Fibroblast of lung (primary cell): Measurements from ENCODE around the gene KCNAB2. TPM values are rescaled to one million over a fixed set of nuclear protein-coding genes. Genes with fewer than 3 reads are reported as not detected.

Experiments
- DNase-seq, 2 donors: peaks; one replicate each; pipeline versions ENCODE4 v3.0.0 to v3.0.0-alpha.2; 2010; ENCODE audit warnings: low read depth in 2 of 2
- H2AFZ ChIP-seq: 2 replicates; pipeline ENCODE4 v1.5.1; 2012; ENCODE audit warnings: low read length, control low read depth, inconsistent platforms
- H3K27ac ChIP-seq: 2 replicates; pipeline ENCODE4 v1.5.1; 2011; ENCODE audit warnings: low read length, control low read depth; ENCODE audit not compliant: insufficient read depth
- H3K27me3 ChIP-seq: 2 replicates; pipeline ENCODE4 v1.5.1; 2011; ENCODE audit warnings: mild to moderate bottlenecking, low read length; ENCODE audit not compliant: control insufficient read depth, insufficient read depth
- H3K36me3 ChIP-seq: 2 replicates; pipeline ENCODE4 v1.5.1; 2011; ENCODE audit warnings: low read length; ENCODE audit not compliant: control insufficient read depth, insufficient read depth
- H3K4me1 ChIP-seq: 2 replicates; pipeline ENCODE4 v1.5.1; 2011; ENCODE audit warnings: low read length; ENCODE audit not compliant: control insufficient read depth, insufficient read depth; ENCODE audit errors: extremely low read depth
- H3K4me2 ChIP-seq: 2 replicates; pipeline ENCODE4 v1.5.1; 2011; ENCODE audit warnings: low read length, control low read depth; ENCODE audit not compliant: insufficient read depth; ENCODE audit errors: extremely low read depth
- H3K4me3 ChIP-seq, 4 experiments: fragments of 200-600 bp in 1 of 4; sonication (generic) in 1 of 4; replicated peaks in 1 of 4; 2 replicates each; pipeline ENCODE4 v1.5.1; 2011 to 2016; ENCODE audit warnings: low read length in 4 of 4, low read depth in 3 of 4, mild to moderate bottlenecking in 3 of 4, control low read depth in 2 of 4, inconsistent platforms in 1 of 4, mixed read lengths in 1 of 4; ENCODE audit not compliant: insufficient read depth in 1 of 4; ENCODE audit errors: control extremely low read depth in 1 of 4
- H3K79me2 ChIP-seq: 2 replicates; pipeline ENCODE4 v1.5.1; 2012; ENCODE audit warnings: mild to moderate bottlenecking, low read length, inconsistent platforms; ENCODE audit not compliant: control insufficient read depth, insufficient read depth
- H3K9ac ChIP-seq: 2 replicates; pipeline ENCODE4 v1.5.1; 2011; ENCODE audit warnings: mild to moderate bottlenecking, low read length, control low read depth; ENCODE audit not compliant: insufficient read depth
- H3K9me3 ChIP-seq: 2 replicates; pipeline ENCODE4 v1.5.1; 2012; ENCODE audit warnings: low read depth, low read length; ENCODE audit not compliant: control insufficient read depth, insufficient read depth
- H4K20me1 ChIP-seq: 2 replicates; pipeline ENCODE4 v1.5.1; 2011; ENCODE audit warnings: low read length; ENCODE audit not compliant: control insufficient read depth, insufficient read depth; ENCODE audit errors: extremely low read depth
- CTCF ChIP-seq, 2 donors: IDR thresholded peaks in 1 of 2; conservative IDR thresholded peaks in 1 of 2; 1 replicate in 1 of 2; 2 replicates in 1 of 2; pipeline ENCODE4 v1.5.1; 2011 to 2012; ENCODE audit warnings: low read length in 2 of 2, control low read depth in 1 of 2, inconsistent platforms in 1 of 2, low read depth in 1 of 2, mild to moderate bottlenecking in 1 of 2
- EZH2 ChIP-seq: IDR thresholded peaks from 2 replicates; pipeline ENCODE4 v1.5.1; 2012; ENCODE audit warnings: low read length, control low read depth, mild to moderate bottlenecking; ENCODE audit errors: missing control alignments
- polyA plus RNA-seq, 2 donors: library from polyadenylated mRNA; depleted of rRNA in 1 of 2; stranded (reverse) in 1 of 2; unstranded in 1 of 2; fragments of >200 nt; gene quantifications; 2 replicates each; pipeline ENCODE4 v1.2.1, GENCODE V29; 2011 to 2012; ENCODE audit warnings: missing spikeins in 1 of 2
- total RNA-seq: library from RNA; depleted of rRNA; stranded (reverse); fragments of >200 nt; gene quantifications from 2 replicates; pipeline ENCODE4 v1.2.1, GENCODE V29; 2014

KCNAB2 gene
- total and polyA plus RNA-seq, 2 donors (not counting 1 experiment from before 2014, with no cell fraction given) = 2.2 to 2.5 TPM

DNA sequence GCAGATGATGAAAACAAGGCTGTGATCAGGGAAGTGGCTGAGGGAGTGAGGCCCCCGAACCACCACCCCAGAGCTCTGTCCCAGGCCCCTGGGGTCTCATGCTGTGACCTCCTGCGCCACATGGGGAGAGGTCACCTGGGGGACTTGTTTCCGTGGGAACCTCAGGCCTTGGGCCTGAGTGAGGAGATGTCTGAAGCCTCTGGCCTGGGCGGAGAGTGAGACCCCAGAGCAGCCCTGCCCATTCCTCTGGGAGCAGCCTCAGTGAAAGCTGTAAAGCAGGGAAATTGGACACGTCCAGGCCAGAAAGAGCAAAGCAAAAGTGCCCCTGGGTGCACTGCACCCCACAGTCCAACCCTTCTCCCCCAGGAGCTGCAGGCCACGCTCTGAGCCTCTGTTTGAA, 37.0 kb upstream of the KCNAB2 start:
- H3K36me3 ChIP-seq = no peaks in the 10 kb centered on the region

DNA sequence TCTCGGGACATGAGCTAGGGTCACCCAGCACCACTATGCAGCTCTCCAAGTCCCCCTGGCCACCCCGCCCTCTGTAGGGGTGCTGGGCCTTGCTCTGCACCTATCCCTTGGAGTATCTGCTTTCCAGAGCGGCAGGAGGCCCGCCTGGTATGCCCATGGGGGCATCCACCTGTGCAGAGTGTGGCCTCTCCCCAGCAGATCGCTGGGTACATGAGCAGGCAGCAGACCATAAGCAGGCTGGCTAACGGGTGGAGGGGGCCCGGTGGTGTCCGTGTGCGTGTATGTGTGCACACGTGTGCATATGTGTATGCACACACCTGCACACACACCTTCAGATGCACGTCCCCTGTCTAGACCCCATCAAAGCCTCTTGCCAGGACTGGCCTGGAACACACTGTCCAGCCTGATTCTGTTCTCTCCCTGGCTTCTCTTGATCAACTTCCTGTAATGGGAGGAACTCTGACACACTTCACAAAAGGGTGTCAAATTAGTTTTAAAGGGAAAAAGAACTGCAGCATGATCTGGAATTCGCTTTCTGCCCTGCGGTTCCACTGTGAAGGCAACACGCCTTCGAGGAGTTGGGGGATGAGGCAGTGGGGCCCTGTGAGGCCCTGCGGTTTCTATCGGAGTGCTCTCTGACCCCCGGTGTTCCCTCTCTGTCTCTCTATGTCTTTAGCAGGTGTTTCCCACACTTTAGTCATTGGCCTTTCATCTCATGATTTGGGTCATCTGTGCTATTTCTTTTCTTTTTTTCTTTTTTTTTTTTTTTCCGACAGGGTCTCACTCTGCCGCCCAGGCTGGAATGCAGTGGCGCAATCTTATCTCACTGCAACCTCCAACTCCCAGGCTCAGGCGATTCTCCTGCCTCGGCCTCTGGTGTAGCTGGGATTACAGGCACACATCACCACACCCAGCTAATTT, 36.3 kb upstream of the KCNAB2 start:
- Histone ChIP-seq H3K36me3 (no peaks in the 10 kb centered on the region), H3K79me2 (no peaks in the 10 kb centered on the region), H2AFZ (no peak overlapping the region), H3K27me3 (no peaks in the 10 kb centered on the region), H3K9me3 (no peaks in the 10 kb centered on the region), H3K4me3 (no peak overlapping the region), H3K9ac (no peak overlapping the region), H3K4me1 (no peaks in the 10 kb centered on the region), H3K4me2 (no peak overlapping the region), H3K27ac (no peak overlapping the region), H4K20me1 (no peaks in the 10 kb centered on the region)
- no peak for DNase-seq
- TF ChIP-seq EZH2 (no peak), CTCF (conservative IDR thresholded peaks at IDR 0.05 in 1 of 2, IDR thresholded peaks at IDR 0.05 in 1 of 2; ENCODE audit: low read depth in 1 of 2, low read length in 2 of 2) (no peak)

More for the DNA sequence above, 37.0 kb upstream of the KCNAB2 start:
- Histone ChIP-seq H3K9ac (no peak overlapping the region), H3K27me3 (no peaks in the 10 kb centered on the region), H3K9me3 (no peaks in the 10 kb centered on the region), H3K79me2 (no peaks in the 10 kb centered on the region), H4K20me1 (no peaks in the 10 kb centered on the region), H2AFZ (no peak overlapping the region), H3K4me3 (no peak overlapping the region), H3K4me2 (no peak overlapping the region), H3K27ac (no peak overlapping the region), H3K4me1 (no peaks in the 10 kb centered on the region)
- TF ChIP-seq EZH2 = no peak
- no peak for TF ChIP-seq CTCF (conservative IDR thresholded peaks at IDR 0.05 in 1 of 2, IDR thresholded peaks at IDR 0.05 in 1 of 2; ENCODE audit: low read depth in 1 of 2, low read length in 2 of 2)
- no peak for DNase-seq

GRCh38 chr1:6010554-6010953, 35.1 kb upstream of the KCNAB2 start:
- no peak for TF ChIP-seq EZH2
- Histone ChIP-seq H3K27me3 (no peaks in the 10 kb centered on the region), H3K9me3 (no peaks in the 10 kb centered on the region), H3K4me2 (no peak overlapping the region), H4K20me1 (no peaks in the 10 kb centered on the region), H3K79me2 (no peaks in the 10 kb centered on the region), H3K4me3 (no peak overlapping the region), H3K9ac (no peak overlapping the region), H3K36me3 (no peaks in the 10 kb centered on the region), H3K27ac (no peak overlapping the region), H2AFZ (no peak overlapping the region), H3K4me1 (no peaks in the 10 kb centered on the region)
- no peak for DNase-seq
